Naive thymus-derived CD4-positive, alpha-beta T cell (primary cell): ENCODE data around the gene IGSF5. TPM values are rescaled to one million over a fixed set of nuclear protein-coding genes. Genes with fewer than 3 reads are reported as not detected.

ENCODE experiments used
- ATAC-seq: fragments of 150-1000 bp; cut with Tn5 transposase; 2 replicates; pipeline ENCODE4 v1.10.0; 2021; ENCODE audit warnings: mild to moderate bottlenecking, moderate library complexity
- CTCF ChIA-PET: fragments of 350-600 bp; sonication (Branson Sonifier 250); formaldehyde crosslinking; loops from one replicate; lab custom pipeline; 2021; ENCODE audit warnings: antibody characterized with exemption; lab: Charles Lee
- POLR2A ChIA-PET: fragments of 350-600 bp; sonication (Branson Sonifier 250); formaldehyde crosslinking; loops from one replicate; lab custom pipeline; 2021; ENCODE audit warnings: antibody characterized with exemption, inconsistent platforms; lab: Charles Lee
- DNase-seq, 9 donors: peaks; one replicate each; pipeline versions ENCODE4 v3.0.0 to v3.0.0-alpha.2; 2020 to 2022; ENCODE audit warnings: mixed read lengths in 1 of 9
- H3K27ac ChIP-seq: one replicate; pipeline ENCODE4 v1.7.0; 2013; ENCODE audit warnings: mild to moderate bottlenecking, low read depth, low read length, moderate library complexity
- H3K27me3 ChIP-seq, 2 donors: one replicate each; pipeline ENCODE4 v1.7.0; 2013; ENCODE audit warnings: low read length in 2 of 2, mild to moderate bottlenecking in 2 of 2, moderate library complexity in 2 of 2; ENCODE audit not compliant: control insufficient read depth in 2 of 2, insufficient read depth in 2 of 2
- H3K36me3 ChIP-seq, 3 experiments: 1 replicate in 2 of 3; 2 replicates in 1 of 3; pipeline ENCODE4 v1.7.0; 2013; ENCODE audit warnings: low read length in 3 of 3, mild to moderate bottlenecking in 3 of 3, moderate library complexity in 1 of 3; ENCODE audit not compliant: insufficient read depth in 3 of 3, control insufficient read depth in 2 of 3
- H3K4me1 ChIP-seq, 2 donors: one replicate each; pipeline ENCODE4 v1.7.0; 2013; ENCODE audit warnings: low read length in 2 of 2, mild to moderate bottlenecking in 2 of 2, moderate library complexity in 1 of 2; ENCODE audit not compliant: control insufficient read depth in 2 of 2, insufficient read depth in 2 of 2
- H3K4me3 ChIP-seq: 2 replicates; pipeline ENCODE4 v1.7.0; 2013; ENCODE audit warnings: mild to moderate bottlenecking, low read length
- H3K9me3 ChIP-seq, 3 experiments: 1 replicate in 2 of 3; 2 replicates in 1 of 3; pipeline ENCODE4 v1.7.0; 2013; ENCODE audit warnings: low read length in 3 of 3; ENCODE audit not compliant: control insufficient read depth in 2 of 3
- H3K27ac Mint-ChIP-seq, 9 donors: one replicate each; pipeline ENCODE4 v1.8.0; 2020 to 2022; ENCODE audit warnings: mixed read lengths in 9 of 9, mild to moderate bottlenecking in 8 of 9, moderate library complexity in 5 of 9, inconsistent platforms in 2 of 9
- H3K27me3 Mint-ChIP-seq, 5 donors: one replicate each; pipeline ENCODE4 v1.8.0; 2021 to 2022; ENCODE audit warnings: mixed read lengths in 5 of 5, mild to moderate bottlenecking in 1 of 5
- H3K36me3 Mint-ChIP-seq, 5 donors: one replicate each; pipeline ENCODE4 v1.8.0; 2020 to 2022; ENCODE audit warnings: mixed read lengths in 5 of 5, mild to moderate bottlenecking in 3 of 5, inconsistent platforms in 1 of 5
- H3K4me1 Mint-ChIP-seq, 7 donors: one replicate each; pipeline ENCODE4 v1.8.0; 2020 to 2022; ENCODE audit warnings: mixed read lengths in 7 of 7, mild to moderate bottlenecking in 3 of 7, inconsistent platforms in 1 of 7
- H3K4me3 Mint-ChIP-seq, 10 donors: one replicate each; pipeline ENCODE4 v1.8.0; 2020 to 2022; ENCODE audit warnings: mild to moderate bottlenecking in 10 of 10, mixed read lengths in 10 of 10, moderate library complexity in 6 of 10, inconsistent platforms in 2 of 10
- H3K9me3 Mint-ChIP-seq, 11 donors: one replicate each; pipeline ENCODE4 v1.8.0; 2020 to 2022; ENCODE audit warnings: mixed read lengths in 11 of 11, mild to moderate bottlenecking in 4 of 11, inconsistent platforms in 1 of 11, moderate library complexity in 1 of 11
- intact Hi-C, 2 donors: fragments of 100-400 bp; cut with micrococcal nuclease; formaldehyde crosslinking; loops; one replicate each; pipeline ENCODE4 v1.15.1; 2023
- polyA plus RNA-seq, 2 donors: library from polyadenylated mRNA; unstranded; fragments of 300-500 nt; fragmentation: Illumina TruSeq; gene quantifications; one replicate each; pipeline ENCODE4 v1.2.3, GENCODE V29; 2021
- total RNA-seq, 6 experiments: library from RNA in 5 of 6; stranded (reverse) in 5 of 6; gene quantifications; 1 replicate in 5 of 6; 2 replicates in 1 of 6; pipeline ENCODE4 v1.2.3 and lab custom pipeline; 2021 to 2026

IGSF5 gene
- total and polyA plus RNA-seq, 7 experiments from 2014 or later, result not detected

- no peak for DNase-seq
- no peaks in the 10 kb centered on the region for H3K4me1 Mint-ChIP-seq
- Histone ChIP-seq H3K27me3 (no peaks in the 10 kb centered on the region), H3K4me1 (no peaks in the 10 kb centered on the region), H3K4me3 (no peak overlapping the region), H3K27ac (no peak overlapping the region), H3K9me3 (no peaks in the 10 kb centered on the region), H3K36me3 (no peaks in the 10 kb centered on the region)
- peaks cover 0 to 30% (median 4%) of the 10 kb centered on the region in 5 donors for H3K27me3 Mint-ChIP-seq
- intact Hi-C loops, result no loop called here
- CTCF ChIA-PET, result no interaction called here
- H3K36me3 Mint-ChIP-seq, result no peaks in the 10 kb centered on the region
- ATAC-seq, result no peak
- POLR2A ChIA-PET, result no interaction called here
- H3K27ac Mint-ChIP-seq, result no peak overlapping the region
- H3K4me3 Mint-ChIP-seq, result no peak overlapping the region
- peaks cover 0 to 4% (median 0%) of the 10 kb centered on the region in 11 donors for H3K9me3 Mint-ChIP-seq
These were observed 100.7 kb downstream of the IGSF5 start for GRCh38 chr21:39845571-39846130.

DNA sequence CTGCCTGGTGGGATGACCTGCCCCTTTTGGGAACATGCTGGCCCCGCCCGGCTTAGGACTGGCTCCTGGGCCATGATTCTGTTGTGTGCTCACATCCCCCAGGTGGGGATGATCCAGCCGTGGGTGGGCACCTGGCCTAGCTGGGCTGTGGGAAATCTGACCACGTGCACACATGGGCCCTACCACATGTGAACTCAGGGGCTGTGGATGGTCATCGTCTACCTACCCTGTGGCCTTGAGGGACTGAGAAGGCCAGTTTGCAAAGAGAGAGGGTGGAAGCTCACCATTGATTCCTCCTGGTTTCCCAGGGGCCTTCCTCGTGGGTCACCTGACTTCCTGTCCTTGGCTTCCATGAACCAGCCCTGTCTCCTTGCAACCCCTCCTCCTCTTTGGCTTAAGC is 102.9 kb downstream of the IGSF5 start:
- no peaks in the 10 kb centered on the region for H3K36me3 ChIP-seq
- Mint-ChIP-seq H3K27ac (no peak overlapping the region), H3K4me3 (no peak overlapping the region), H3K9me3 (peaks cover 0 to 4% (median 0%) of the 10 kb centered on the region in 11 donors), H3K27me3 (peaks cover 0 to 9% (median 3%) of the 10 kb centered on the region in 5 donors), H3K4me1 (no peaks in the 10 kb centered on the region), H3K36me3 (no peaks in the 10 kb centered on the region)
- H3K27ac ChIP-seq, result no peak overlapping the region
- no peak for ATAC-seq
- intact Hi-C loops, result no loop called here
- CTCF ChIA-PET, result no interaction called here
- no peak overlapping the region for H3K4me3 ChIP-seq
- H3K27me3 ChIP-seq, result no peaks in the 10 kb centered on the region
- H3K4me1 ChIP-seq, result no peaks in the 10 kb centered on the region
- no peak for DNase-seq
- POLR2A ChIA-PET, result no interaction called here
- no peaks in the 10 kb centered on the region for H3K9me3 ChIP-seq

- H3K4me3 ChIP-seq, result no peak overlapping the region
- no peak for DNase-seq
- H3K27ac Mint-ChIP-seq, result no peak overlapping the region
- no peaks in the 10 kb centered on the region for H3K36me3 ChIP-seq
- H3K4me3 Mint-ChIP-seq, result no peak overlapping the region
- peaks cover 0 to 4% (median 0%) of the 10 kb centered on the region in 11 donors for H3K9me3 Mint-ChIP-seq
- ChIA-PET POLR2A (no interaction called here), CTCF (no interaction called here)
- ATAC-seq, result no peak
- H3K27me3 ChIP-seq, result no peaks in the 10 kb centered on the region
- no peaks in the 10 kb centered on the region for H3K9me3 ChIP-seq
- H3K36me3 Mint-ChIP-seq, result no peaks in the 10 kb centered on the region
- no peaks in the 10 kb centered on the region for H3K4me1 Mint-ChIP-seq
- H3K27ac ChIP-seq, result no peak overlapping the region
- H3K4me1 ChIP-seq, result no peaks in the 10 kb centered on the region
- peaks cover 0 to 3% (median 0%) of the 10 kb centered on the region in 5 donors for H3K27me3 Mint-ChIP-seq
- intact Hi-C loops, result no loop called here
These were observed 104.2 kb downstream of the IGSF5 start for GRCh38 chr21:39849014-39849655.

- DNase-seq (no peak), ATAC-seq (no peak)
- intact Hi-C loops, result no loop called here
- Histone ChIP-seq H3K4me1 (no peaks in the 10 kb centered on the region), H3K36me3 (no peaks in the 10 kb centered on the region), H3K9me3 (no peaks in the 10 kb centered on the region), H3K27me3 (no peaks in the 10 kb centered on the region), H3K27ac (no peak overlapping the region), H3K4me3 (no peak overlapping the region)
- ChIA-PET POLR2A (no interaction called here), CTCF (no interaction called here)
- H3K4me3 Mint-ChIP-seq, result no peak overlapping the region
- peaks cover 0 to 4% (median 0%) of the 10 kb centered on the region in 11 donors for H3K9me3 Mint-ChIP-seq
- H3K4me1 Mint-ChIP-seq, result no peaks in the 10 kb centered on the region
- no peak overlapping the region for H3K27ac Mint-ChIP-seq
- no peaks in the 10 kb centered on the region for H3K36me3 Mint-ChIP-seq
- H3K27me3 Mint-ChIP-seq, result peaks cover 0 to 3% (median 0%) of the 10 kb centered on the region in 5 donors
These were observed 105.3 kb downstream of the IGSF5 start for GRCh38 chr21:39850333-39850732.

GRCh38 chr21:39851002-39851618 is 106.1 kb downstream of the IGSF5 start:
- no peaks in the 10 kb centered on the region for H3K4me1 ChIP-seq
- H3K4me3 ChIP-seq, result no peak overlapping the region
- no peak overlapping the region for H3K27ac ChIP-seq
- no peaks in the 10 kb centered on the region for H3K4me1 Mint-ChIP-seq
- no peaks in the 10 kb centered on the region for H3K27me3 ChIP-seq
- no peaks in the 10 kb centered on the region for H3K9me3 ChIP-seq
- DNase-seq, result no peak
- H3K27ac Mint-ChIP-seq, result no peak overlapping the region
- peaks cover 0 to 10% (median 0%) of the 10 kb centered on the region in 5 donors for H3K27me3 Mint-ChIP-seq
- H3K36me3 Mint-ChIP-seq, result no peaks in the 10 kb centered on the region
- no peak for ATAC-seq
- POLR2A ChIA-PET, result no interaction called here
- intact Hi-C loops, result no loop called here
- peaks cover 0 to 6% (median 0%) of the 10 kb centered on the region in 11 donors for H3K9me3 Mint-ChIP-seq
- H3K4me3 Mint-ChIP-seq, result no peak overlapping the region
- CTCF ChIA-PET, result no interaction called here
- H3K36me3 ChIP-seq, result no peaks in the 10 kb centered on the region

Other genes starting within 250 kb of the IGSF5 start
- gene B3GALT5, start 132.2 kb upstream of the IGSF5 start, total RNA-seq, result not detected
- not detected for gene B3GALT5, start 132.2 kb upstream of the IGSF5 start, polyA plus RNA-seq
- gene PCP4, start 122.3 kb downstream of the IGSF5 start, total RNA-seq, result not detected
- not detected for gene PCP4, start 122.3 kb downstream of the IGSF5 start, polyA plus RNA-seq